ENCODE data around the gene DLGAP5.

Gene DLGAP5

GRCh38 chr14:55228261-55228660 is 36.9 kb upstream of the DLGAP5 start:
- TF ChIP-seq CTCF (IDR thresholded peaks at IDR 0.05; ENCODE audit: insufficient read depth, low read depth, low read length, missing control alignments) = no peak
- DNase-seq (ENCODE audit: low read depth) = no peak
- H3K4me3 ChIP-seq (ENCODE audit: low read depth, low read length) = no peak overlapping the region

- no peak for DNase-seq (ENCODE audit: low read depth)
- TF ChIP-seq CTCF (IDR thresholded peaks at IDR 0.05; ENCODE audit: insufficient read depth, low read depth, low read length, missing control alignments) = no peak
- H3K4me3 ChIP-seq (ENCODE audit: low read depth, low read length) = no peak overlapping the region
Measured at GRCh38 chr14:55223364-55223763, 32.0 kb upstream of the DLGAP5 start.

GRCh38 chr14:55221968-55222367 is 30.6 kb upstream of the DLGAP5 start:
- no peak for TF ChIP-seq CTCF (IDR thresholded peaks at IDR 0.05; ENCODE audit: insufficient read depth, low read depth, low read length, missing control alignments)
- DNase-seq (ENCODE audit: low read depth) = no peak
- H3K4me3 ChIP-seq (ENCODE audit: low read depth, low read length) = no peak overlapping the region

GRCh38 chr14:55221186-55221585 is 29.8 kb upstream of the DLGAP5 start:
- DNase-seq (ENCODE audit: low read depth) = no peak
- no peak for TF ChIP-seq CTCF (IDR thresholded peaks at IDR 0.05; ENCODE audit: insufficient read depth, low read depth, low read length, missing control alignments)
- H3K4me3 ChIP-seq (ENCODE audit: low read depth, low read length) = no peak overlapping the region

- no peak overlapping the region for H3K4me3 ChIP-seq (ENCODE audit: low read depth, low read length)
- no peak for DNase-seq (ENCODE audit: low read depth)
- no peak for TF ChIP-seq CTCF (IDR thresholded peaks at IDR 0.05; ENCODE audit: insufficient read depth, low read depth, low read length, missing control alignments)
Measured at GRCh38 chr14:55220230-55220629, 28.8 kb upstream of the DLGAP5 start.

- TF ChIP-seq CTCF (IDR thresholded peaks at IDR 0.05; ENCODE audit: insufficient read depth, low read depth, low read length, missing control alignments) = no peak
- H3K4me3 ChIP-seq (ENCODE audit: low read depth, low read length) = no peak overlapping the region
- DNase-seq (ENCODE audit: low read depth) = no peak
Measured at GRCh38 chr14:55212634-55213033, 21.2 kb upstream of the DLGAP5 start.

- no peak for DNase-seq (ENCODE audit: low read depth)
- no peak for TF ChIP-seq CTCF (IDR thresholded peaks at IDR 0.05; ENCODE audit: insufficient read depth, low read depth, low read length, missing control alignments)
- no peak overlapping the region for H3K4me3 ChIP-seq (ENCODE audit: low read depth, low read length)
Measured at GRCh38 chr14:55207832-55208231, 16.4 kb upstream of the DLGAP5 start.
